Thyroid gland (tissue), 4 donors: ENCODE data around the gene MPPED2. TPM values are rescaled to one million over a fixed set of nuclear protein-coding genes. Genes with fewer than 3 reads are reported as not detected.

Experiments used
- DNase-seq, 2 donors: peaks; one replicate each; pipeline ENCODE4 v3.0.0-alpha.2; 2019
- H3K27ac ChIP-seq, 3 donors: fragments of 200-600 bp; sonication (generic); 1 replicate in 2 of 3; 2 replicates in 1 of 3; pipeline ENCODE4 v1.5.1; 2016 to 2019; ENCODE audit warnings: mild to moderate bottlenecking in 1 of 3, moderate library complexity in 1 of 3
- H3K27me3 ChIP-seq: fragments of 200-600 bp; sonication (generic); one replicate; pipeline ENCODE4 v1.5.1; 2019
- H3K36me3 ChIP-seq, 2 donors: fragments of 200-600 bp; sonication (generic); one replicate each; pipeline ENCODE4 v1.5.1; 2016 to 2019
- H3K4me1 ChIP-seq, 2 donors: fragments of 200-600 bp; sonication (generic); one replicate each; pipeline ENCODE4 v1.5.1; 2017 to 2019
- H3K4me3 ChIP-seq, 3 donors: fragments of 200-600 bp; sonication (generic); replicated peaks in 1 of 3; 1 replicate in 2 of 3; 2 replicates in 1 of 3; pipeline ENCODE4 v1.5.1; 2016; ENCODE audit warnings: mild to moderate bottlenecking in 1 of 3
- H3K9me3 ChIP-seq: fragments of 200-600 bp; sonication (generic); one replicate; pipeline ENCODE4 v1.5.1; 2017
- POLR2A ChIP-seq, 2 donors: fragments of 450-650 bp; IDR thresholded peaks; one replicate each; pipeline ENCODE4 v1.6.1; 2017; ENCODE audit warnings: antibody characterized with exemption in 2 of 2, mild to moderate bottlenecking in 2 of 2, moderate library complexity in 1 of 2
- WGBS, 2 donors: methylation state at CpG; one replicate each; pipeline ENCODE4 v1.1.5; 2017; 5-methylcytosine and 5-hydroxymethylcytosine counted together
- intact Hi-C: fragments of 100-400 bp; cut with DNase I; formaldehyde crosslinking; loops from one replicate; pipeline ENCODE4 v1.15.1; 2023
- total RNA-seq, 4 donors: library from RNA; depleted of rRNA; stranded (reverse); fragments of >200 nt; gene quantifications; one replicate each; pipeline ENCODE4 v1.2.3, GENCODE V29; 2016
- TF ChIP-seq, protein P1 (sequence below), 6 experiments: fragments of 200-600 bp in 3 of 6; fragments of 450-650 bp in 3 of 6; sonication (generic) in 3 of 6; IDR thresholded peaks; one replicate each; pipeline ENCODE4 v1.5.1; 2016 to 2019; ENCODE audit warnings: antibody characterized with exemption in 6 of 6, mild to moderate bottlenecking in 2 of 6, inconsistent platforms in 1 of 6, moderate library complexity in 1 of 6

MPPED2 gene
- total RNA-seq, 4 donors from 2014 or later, result 35.5 to 103 (median 75.0) TPM

- 89 to 94% methylated on average over 3 of the region's 3 CpGs for WGBS, 2 donors
- H3K36me3 ChIP-seq, result no peaks in the 10 kb centered on the region
- no peak for TF ChIP-seq POLR2A (IDR thresholded peaks at IDR 0.05)
- TF ChIP-seq, protein P1, sequence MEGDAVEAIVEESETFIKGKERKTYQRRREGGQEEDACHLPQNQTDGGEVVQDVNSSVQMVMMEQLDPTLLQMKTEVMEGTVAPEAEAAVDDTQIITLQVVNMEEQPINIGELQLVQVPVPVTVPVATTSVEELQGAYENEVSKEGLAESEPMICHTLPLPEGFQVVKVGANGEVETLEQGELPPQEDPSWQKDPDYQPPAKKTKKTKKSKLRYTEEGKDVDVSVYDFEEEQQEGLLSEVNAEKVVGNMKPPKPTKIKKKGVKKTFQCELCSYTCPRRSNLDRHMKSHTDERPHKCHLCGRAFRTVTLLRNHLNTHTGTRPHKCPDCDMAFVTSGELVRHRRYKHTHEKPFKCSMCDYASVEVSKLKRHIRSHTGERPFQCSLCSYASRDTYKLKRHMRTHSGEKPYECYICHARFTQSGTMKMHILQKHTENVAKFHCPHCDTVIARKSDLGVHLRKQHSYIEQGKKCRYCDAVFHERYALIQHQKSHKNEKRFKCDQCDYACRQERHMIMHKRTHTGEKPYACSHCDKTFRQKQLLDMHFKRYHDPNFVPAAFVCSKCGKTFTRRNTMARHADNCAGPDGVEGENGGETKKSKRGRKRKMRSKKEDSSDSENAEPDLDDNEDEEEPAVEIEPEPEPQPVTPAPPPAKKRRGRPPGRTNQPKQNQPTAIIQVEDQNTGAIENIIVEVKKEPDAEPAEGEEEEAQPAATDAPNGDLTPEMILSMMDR (IDR thresholded peaks at IDR 0.05), result no peak
- H3K27ac ChIP-seq, result no peak overlapping the region
- DNase-seq, result no peak
- H3K9me3 ChIP-seq, result no peaks in the 10 kb centered on the region
- H3K4me3 ChIP-seq, result no peak overlapping the region
- H3K4me1 ChIP-seq, result peaks cover 33 to 36% of the 10 kb centered on the region in 2 donors
- intact Hi-C loops, result no loop called here
- no peaks in the 10 kb centered on the region for H3K27me3 ChIP-seq
Observed at GRCh38 chr11:30485222-30485621, 100.9 kb downstream of the MPPED2 start.

DNA sequence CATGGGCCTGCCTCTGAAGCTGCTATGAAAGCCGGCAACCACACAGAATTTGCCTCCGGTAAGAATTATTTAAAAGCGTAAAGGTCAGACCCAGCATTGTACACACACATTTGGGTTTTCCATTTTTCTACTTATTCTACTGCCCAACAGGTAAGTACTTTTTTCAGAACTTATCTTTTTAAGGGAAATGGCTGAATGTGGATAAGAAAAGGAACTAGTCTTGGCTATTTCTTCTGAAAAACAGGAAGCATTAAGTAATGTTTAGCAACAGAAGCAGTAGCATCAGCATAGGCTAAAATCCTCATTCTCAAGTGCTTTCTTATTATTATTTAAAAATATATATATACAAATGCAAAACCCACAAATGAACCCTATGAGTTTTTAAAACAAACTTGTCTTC, 103.1 kb downstream of the MPPED2 start:
- H3K4me3 ChIP-seq, result no peak overlapping the region
- 28 to 44% methylated on average over 3 of the region's 3 CpGs for WGBS, 2 donors
- no peaks in the 10 kb centered on the region for H3K9me3 ChIP-seq
- H3K27ac ChIP-seq, result no peak overlapping the region
- no peaks in the 10 kb centered on the region for H3K27me3 ChIP-seq
- no peaks in the 10 kb centered on the region for H3K36me3 ChIP-seq
- DNase-seq, result no peak
- peaks cover 22 to 26% of the 10 kb centered on the region in 2 donors for H3K4me1 ChIP-seq
- intact Hi-C loops, result no loop called here
- no peak for TF ChIP-seq POLR2A (IDR thresholded peaks at IDR 0.05)
- TF ChIP-seq, protein P1 (IDR thresholded peaks at IDR 0.05), result no peak

GRCh38 chr11:30481796-30482195, 104.4 kb downstream of the MPPED2 start:
- WGBS, 2 donors, result 78 to 86% methylated on average over 4 of the region's 4 CpGs
- Histone ChIP-seq H3K36me3 (no peaks in the 10 kb centered on the region), H3K27me3 (no peaks in the 10 kb centered on the region), H3K27ac (peak overlapping the region in 2 of 3 donors; percentile 11 to 21), H3K9me3 (no peaks in the 10 kb centered on the region), H3K4me1 (peaks cover 14 to 19% of the 10 kb centered on the region in 2 donors), H3K4me3 (no peak overlapping the region)
- intact Hi-C loops, result no loop called here
- TF ChIP-seq POLR2A (IDR thresholded peaks at IDR 0.05), result no peak
- TF ChIP-seq, protein P1 (IDR thresholded peaks at IDR 0.05), result no peak
- DNase-seq, result no peak

- no peak for DNase-seq
- H3K4me1 ChIP-seq, result peaks cover 14 to 19% of the 10 kb centered on the region in 2 donors
- 32 to 36% methylated on average over 5 of the region's 5 CpGs for WGBS, 2 donors
- no peak for TF ChIP-seq POLR2A (IDR thresholded peaks at IDR 0.05)
- TF ChIP-seq, protein P1 (IDR thresholded peaks at IDR 0.05), result no peak
- intact Hi-C loops, result no loop called here
- no peaks in the 10 kb centered on the region for H3K27me3 ChIP-seq
- H3K36me3 ChIP-seq, result no peaks in the 10 kb centered on the region
- no peak overlapping the region for H3K4me3 ChIP-seq
- H3K27ac ChIP-seq, result peak overlapping the region in 2 of 3 donors; percentile 11 to 21
- no peaks in the 10 kb centered on the region for H3K9me3 ChIP-seq
Observed at GRCh38 chr11:30481330-30481729, 104.8 kb downstream of the MPPED2 start.

DNA sequence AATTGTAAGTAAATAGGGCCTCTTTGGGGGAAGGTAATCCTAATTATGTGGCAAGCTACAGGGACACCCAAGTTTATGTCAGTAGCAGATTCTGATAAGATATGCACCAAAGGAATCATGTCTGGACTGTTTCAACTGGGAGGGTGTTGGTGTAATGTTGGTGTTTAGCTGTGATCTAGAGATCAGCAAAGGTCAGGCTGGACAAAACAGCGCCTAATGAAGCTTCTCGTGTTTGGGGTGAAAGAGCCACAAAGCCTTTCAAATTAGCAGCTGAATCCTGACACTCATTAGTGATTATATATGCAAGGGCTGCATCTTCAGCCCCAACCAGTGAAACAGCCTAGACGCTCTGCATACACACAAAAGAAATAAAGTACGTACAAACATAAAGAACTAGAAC, 106.3 kb downstream of the MPPED2 start:
- DNase-seq, result no peak
- Histone ChIP-seq H3K27ac (peak overlapping the region in 1 of 3 donors; percentile 37), H3K36me3 (no peaks in the 10 kb centered on the region), H3K4me1 (peaks cover 14 to 19% of the 10 kb centered on the region in 2 donors), H3K27me3 (no peaks in the 10 kb centered on the region), H3K4me3 (no peak overlapping the region), H3K9me3 (no peaks in the 10 kb centered on the region)
- intact Hi-C loops, result no loop called here
- 89 to 93% methylated on average over 4 of the region's 4 CpGs for WGBS, 2 donors
- TF ChIP-seq, protein P1 (IDR thresholded peaks at IDR 0.05), result no peak
- TF ChIP-seq POLR2A (IDR thresholded peaks at IDR 0.05), result no peak
